GM12892 (cell line): ENCODE data around the gene OTULIN.

Source experiments
- POLR2AphosphoS5 ChIP-seq: IDR thresholded peaks from 2 replicates; pipeline ENCODE4 v1.6.1; 2011; ENCODE audit warnings: low read depth, low read length, control low read depth
- TAF1 ChIP-seq: IDR thresholded peaks from 2 replicates; pipeline ENCODE4 v1.6.1; 2011; ENCODE audit warnings: low read depth, mild to moderate bottlenecking, control low read depth, low read length, borderline replicate concordance

DNA sequence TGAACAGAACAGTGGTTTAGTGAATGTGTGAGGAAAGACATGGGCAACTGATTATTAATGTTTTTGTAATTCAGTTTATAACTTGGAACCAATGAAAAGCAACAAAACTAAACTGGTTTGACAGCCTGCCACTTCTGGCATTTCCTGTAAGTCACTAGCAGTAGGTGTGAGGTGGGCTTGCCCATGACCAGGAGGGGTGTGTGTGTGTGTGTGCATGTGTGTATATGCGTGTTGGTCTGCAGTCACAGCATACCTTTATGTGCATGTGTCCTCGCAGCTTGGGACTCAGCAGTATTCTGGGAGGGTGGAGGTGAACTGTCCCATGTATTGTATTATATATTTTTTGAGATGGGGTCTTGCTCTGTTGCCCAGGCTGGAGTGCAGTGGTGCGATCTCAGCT is 32.3 kb downstream of the OTULIN start:
- TF ChIP-seq POLR2AphosphoS5 (no peak), TAF1 (no peak)
